Forelimb muscle (tissue), 1 donor: ENCODE data around the gene TMEM260. TPM values are rescaled to one million over a fixed set of nuclear protein-coding genes. Genes with fewer than 3 reads are reported as not detected.
"Not testable (repeated sequence)": the region's sequence is repeated elsewhere in the genome, so short reads cannot be mapped to it uniquely, and the experiment has no call there.

Experiments used
- DNase-seq: peaks from one replicate; pipeline ENCODE4 v3.0.0-alpha.2; 2013; ENCODE audit warnings: low read depth
- polyA plus RNA-seq: library from polyadenylated mRNA; unstranded; fragments of 120-200 nt; gene quantifications from one replicate; pipeline ENCODE4 v1.2.1, GENCODE V29; 2013; ENCODE audit not compliant: insufficient read length

Gene TMEM260
- polyA plus RNA-seq, 1 donor, result 9.6 TPM

DNA sequence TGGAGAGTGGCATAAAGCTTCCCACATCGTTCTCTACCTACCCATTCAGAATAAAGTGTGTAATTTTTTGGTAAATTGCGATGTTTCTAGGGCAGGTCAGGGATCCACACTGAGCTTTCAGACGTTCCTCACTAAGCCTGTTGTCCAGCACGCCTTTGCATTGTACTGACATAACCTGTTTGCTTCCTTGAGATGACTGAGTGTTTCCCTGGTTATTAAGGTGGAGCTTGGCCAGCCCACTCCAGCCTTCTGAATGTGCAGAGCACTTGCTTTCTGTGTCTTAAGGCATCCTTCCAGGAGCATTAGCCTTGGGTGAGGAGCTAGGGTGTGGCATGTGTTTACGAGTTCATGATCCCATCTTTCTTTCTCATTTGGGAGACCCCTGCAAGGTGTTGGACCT, 96.4 kb downstream of the TMEM260 start:
- DNase-seq, result no peak

DNA sequence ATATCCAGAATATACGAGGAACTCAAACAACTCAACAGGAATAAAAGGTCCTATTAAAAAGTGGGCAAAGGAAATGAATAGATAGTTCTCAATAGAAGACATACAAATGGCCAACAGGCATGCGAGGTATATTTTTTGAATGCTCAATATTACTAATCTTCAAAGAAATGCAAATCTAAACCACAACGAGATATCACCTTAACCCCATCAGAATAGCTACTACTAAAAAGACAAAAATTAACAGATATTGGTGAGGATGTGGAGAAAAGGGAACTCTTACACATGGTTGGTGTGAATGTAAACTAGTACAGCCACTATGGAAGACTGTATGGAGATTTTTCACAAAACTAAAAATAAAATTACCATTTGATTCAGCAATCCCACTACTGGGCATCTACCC, 99.2 kb downstream of the TMEM260 start:
- no peak for DNase-seq

DNA sequence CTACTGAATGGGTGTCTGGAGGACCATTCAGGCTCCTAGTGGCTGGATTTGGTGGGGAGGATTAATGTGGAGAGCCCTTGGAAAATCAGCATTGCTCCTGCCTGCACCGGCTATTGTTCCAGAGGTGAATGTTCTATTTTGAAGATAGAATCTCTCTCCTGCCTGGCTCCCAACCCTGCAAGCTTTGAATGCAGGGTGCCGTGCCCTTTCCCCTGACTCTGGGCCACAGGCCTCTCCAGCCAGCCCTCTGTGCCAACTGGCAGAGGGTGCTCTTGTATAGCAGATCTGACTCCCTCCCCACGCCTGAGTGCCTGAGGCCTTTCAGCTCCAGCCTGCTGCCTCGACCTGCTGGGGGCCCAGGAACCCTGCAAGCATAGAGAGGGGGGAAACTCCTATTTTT, 106.8 kb downstream of the TMEM260 start:
- no peak for DNase-seq

DNA sequence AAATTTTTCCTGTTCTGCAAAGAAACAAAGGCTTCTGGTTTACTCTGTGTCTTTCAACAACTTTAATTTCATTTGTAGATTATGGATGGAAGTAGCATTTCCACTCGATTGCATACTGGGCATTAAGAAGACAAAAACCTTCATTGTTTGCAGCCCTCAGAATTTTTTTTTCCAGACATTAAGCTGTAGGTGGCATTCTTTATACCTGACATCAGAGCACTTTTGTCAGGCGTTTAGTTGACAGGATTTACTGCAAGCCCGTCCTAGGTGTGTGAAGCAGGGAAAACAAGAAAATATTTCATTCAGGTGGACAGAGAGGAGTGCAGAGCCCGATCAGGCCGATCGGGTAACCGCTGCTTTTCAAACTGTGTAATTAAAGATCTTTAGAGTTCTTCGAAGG, 107.5 kb downstream of the TMEM260 start:
- DNase-seq, result no peak

DNA sequence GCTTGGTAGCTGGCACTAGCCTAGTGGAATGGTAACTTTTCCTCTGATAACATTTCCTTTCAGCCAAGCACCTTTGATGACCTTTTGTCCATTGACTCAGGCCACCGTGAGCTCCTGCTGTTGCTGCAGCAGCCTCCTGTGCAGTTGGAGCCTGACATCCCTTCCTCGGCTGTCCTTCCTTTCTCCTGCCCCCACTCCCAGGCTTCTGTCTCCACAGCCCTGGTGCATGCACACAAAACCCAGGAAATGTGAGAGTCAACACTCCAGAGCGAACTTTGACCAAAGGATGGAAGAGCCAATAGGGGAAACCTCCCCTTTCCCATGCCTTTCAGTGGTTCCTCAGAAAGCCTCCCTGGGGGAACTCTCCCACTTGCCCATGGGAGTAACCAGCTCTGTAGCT, 115.0 kb downstream of the TMEM260 start:
- DNase-seq, result no peak

DNA sequence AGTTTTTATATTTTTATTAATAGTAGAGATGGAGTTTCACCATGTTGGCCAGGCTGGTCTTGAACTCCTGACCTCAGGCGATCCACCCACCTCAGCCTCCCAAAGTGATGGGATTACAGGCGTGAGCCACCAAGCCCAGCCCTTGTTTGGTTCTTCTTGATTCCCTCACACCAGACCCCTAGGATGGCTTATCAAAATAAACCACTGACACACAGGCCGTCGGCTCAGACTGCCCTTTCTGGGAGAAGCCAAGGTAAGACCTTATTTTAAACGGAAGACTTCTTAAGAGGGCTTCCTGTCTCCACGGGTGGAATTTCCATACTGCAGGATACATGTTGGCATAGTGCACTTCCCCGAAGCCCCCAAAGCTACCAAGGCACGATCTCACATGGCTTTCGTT, 115.6 kb downstream of the TMEM260 start:
- DNase-seq, result not testable (repeated sequence)

Other genes starting within 250 kb of the TMEM260 start
- not detected for gene OTX2, start 230.7 kb downstream of the TMEM260 start, polyA plus RNA-seq